ENCODE measurements around the gene ZNF550.
"Not testable (repeated sequence)": the region's sequence is repeated elsewhere in the genome, so short reads cannot be mapped to it uniquely, and the experiment has no call there.

DNA sequence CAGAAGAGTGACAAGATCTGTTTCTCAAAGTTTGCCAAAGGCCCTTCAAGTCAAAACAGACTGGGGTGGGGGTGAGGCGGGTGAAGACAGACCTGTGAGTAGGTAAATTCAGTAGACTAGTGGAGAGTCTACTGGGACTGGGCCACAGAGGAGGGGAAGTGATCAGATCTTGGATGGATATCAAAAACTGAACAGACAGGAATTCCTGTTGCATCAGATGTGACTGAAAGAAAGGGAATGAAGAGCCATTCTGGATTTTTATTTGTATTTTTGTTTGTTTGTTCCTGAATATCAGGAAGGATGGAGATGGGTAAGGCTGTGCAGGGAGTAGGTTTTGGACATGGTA is 71.4 kb downstream of the ZNF550 start:
- TF ChIP-seq, protein P1, sequence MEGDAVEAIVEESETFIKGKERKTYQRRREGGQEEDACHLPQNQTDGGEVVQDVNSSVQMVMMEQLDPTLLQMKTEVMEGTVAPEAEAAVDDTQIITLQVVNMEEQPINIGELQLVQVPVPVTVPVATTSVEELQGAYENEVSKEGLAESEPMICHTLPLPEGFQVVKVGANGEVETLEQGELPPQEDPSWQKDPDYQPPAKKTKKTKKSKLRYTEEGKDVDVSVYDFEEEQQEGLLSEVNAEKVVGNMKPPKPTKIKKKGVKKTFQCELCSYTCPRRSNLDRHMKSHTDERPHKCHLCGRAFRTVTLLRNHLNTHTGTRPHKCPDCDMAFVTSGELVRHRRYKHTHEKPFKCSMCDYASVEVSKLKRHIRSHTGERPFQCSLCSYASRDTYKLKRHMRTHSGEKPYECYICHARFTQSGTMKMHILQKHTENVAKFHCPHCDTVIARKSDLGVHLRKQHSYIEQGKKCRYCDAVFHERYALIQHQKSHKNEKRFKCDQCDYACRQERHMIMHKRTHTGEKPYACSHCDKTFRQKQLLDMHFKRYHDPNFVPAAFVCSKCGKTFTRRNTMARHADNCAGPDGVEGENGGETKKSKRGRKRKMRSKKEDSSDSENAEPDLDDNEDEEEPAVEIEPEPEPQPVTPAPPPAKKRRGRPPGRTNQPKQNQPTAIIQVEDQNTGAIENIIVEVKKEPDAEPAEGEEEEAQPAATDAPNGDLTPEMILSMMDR (IDR thresholded peaks at IDR 0.05) = not testable (repeated sequence)
- not testable (repeated sequence) for TF ChIP-seq POLR2A (IDR thresholded peaks at IDR 0.05); POLR2AphosphoS5 (IDR thresholded peaks at IDR 0.05; ENCODE audit: insufficient read depth in 1 of 2, low read depth in 1 of 2)
